ENCODE results near the gene TIE1. TPM values are rescaled to one million over a fixed set of nuclear protein-coding genes. Genes with fewer than 3 reads are reported as not detected.

Gene TIE1
- total and polyA plus RNA-seq, 2 of the 13 experiments (the other 11 are each of a cell fraction or from before 2014, with no cell fraction given) = 0.58 to 0.84 TPM

GRCh38 chr1:43348809-43349593 is 48.2 kb downstream of the TIE1 start (continued):
- peak; percentile 82 for TF ChIP-seq ZBTB43 (CRISPR knock-in tag; conservative IDR thresholded peaks at IDR 0.05)
- peak; percentile 72; the same call in 1 of the 2 replicates for TF ChIP-seq SRY (CRISPR knock-in tag; IDR thresholded peaks at IDR 0.05)
- TF ChIP-seq, protein P1, sequence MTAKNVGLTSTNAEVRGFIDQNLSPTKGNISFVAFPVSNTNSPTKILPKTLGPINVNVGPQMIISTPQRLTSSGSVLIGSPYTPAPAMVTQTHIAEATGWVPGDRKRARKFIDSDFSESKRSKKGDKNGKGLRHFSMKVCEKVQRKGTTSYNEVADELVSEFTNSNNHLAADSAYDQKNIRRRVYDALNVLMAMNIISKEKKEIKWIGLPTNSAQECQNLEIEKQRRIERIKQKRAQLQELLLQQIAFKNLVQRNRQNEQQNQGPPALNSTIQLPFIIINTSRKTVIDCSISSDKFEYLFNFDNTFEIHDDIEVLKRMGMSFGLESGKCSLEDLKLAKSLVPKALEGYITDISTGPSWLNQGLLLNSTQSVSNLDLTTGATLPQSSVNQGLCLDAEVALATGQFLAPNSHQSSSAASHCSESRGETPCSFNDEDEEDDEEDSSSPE (CRISPR knock-in tag; IDR thresholded peaks at IDR 0.05) = peak; percentile 70
- TF ChIP-seq LRRFIP1 (CRISPR knock-in tag; conservative IDR thresholded peaks at IDR 0.05) = no peak
- TF ChIP-seq JARID2 (CRISPR knock-in tag; IDR thresholded peaks at IDR 0.05; ENCODE audit: insufficient replicate concordance) = peak; percentile 34
- peak; percentile 73; the same call in 1 of the 2 replicates for TF ChIP-seq NKX3-1 (CRISPR knock-in tag; IDR thresholded peaks at IDR 0.05)
- TF ChIP-seq KLF11 (CRISPR knock-in tag; IDR thresholded peaks at IDR 0.05) = peak; percentile 17; the same call in 1 of the 2 replicates
- TF ChIP-seq RFXANK (CRISPR knock-in tag; IDR thresholded peaks at IDR 0.05) = no peak
- TF ChIP-seq HMGA1 (CRISPR knock-in tag; conservative IDR thresholded peaks at IDR 0.05) = no peak
- TF ChIP-seq BCL6 (CRISPR knock-in tag; IDR thresholded peaks at IDR 0.05) = peak; percentile 37; the same call in 1 of the 2 replicates
- no peak for TF ChIP-seq ZNF292 (CRISPR knock-in tag; IDR thresholded peaks at IDR 0.05; ENCODE audit: borderline replicate concordance, low read depth)
- peak; percentile 47 for TF ChIP-seq ISL2 (CRISPR knock-in tag; IDR thresholded peaks at IDR 0.05)
- no peak for TF ChIP-seq ZNF180 (CRISPR knock-in tag; IDR thresholded peaks at IDR 0.05; ENCODE audit: borderline replicate concordance, low read depth)
- TF ChIP-seq, protein P2, sequence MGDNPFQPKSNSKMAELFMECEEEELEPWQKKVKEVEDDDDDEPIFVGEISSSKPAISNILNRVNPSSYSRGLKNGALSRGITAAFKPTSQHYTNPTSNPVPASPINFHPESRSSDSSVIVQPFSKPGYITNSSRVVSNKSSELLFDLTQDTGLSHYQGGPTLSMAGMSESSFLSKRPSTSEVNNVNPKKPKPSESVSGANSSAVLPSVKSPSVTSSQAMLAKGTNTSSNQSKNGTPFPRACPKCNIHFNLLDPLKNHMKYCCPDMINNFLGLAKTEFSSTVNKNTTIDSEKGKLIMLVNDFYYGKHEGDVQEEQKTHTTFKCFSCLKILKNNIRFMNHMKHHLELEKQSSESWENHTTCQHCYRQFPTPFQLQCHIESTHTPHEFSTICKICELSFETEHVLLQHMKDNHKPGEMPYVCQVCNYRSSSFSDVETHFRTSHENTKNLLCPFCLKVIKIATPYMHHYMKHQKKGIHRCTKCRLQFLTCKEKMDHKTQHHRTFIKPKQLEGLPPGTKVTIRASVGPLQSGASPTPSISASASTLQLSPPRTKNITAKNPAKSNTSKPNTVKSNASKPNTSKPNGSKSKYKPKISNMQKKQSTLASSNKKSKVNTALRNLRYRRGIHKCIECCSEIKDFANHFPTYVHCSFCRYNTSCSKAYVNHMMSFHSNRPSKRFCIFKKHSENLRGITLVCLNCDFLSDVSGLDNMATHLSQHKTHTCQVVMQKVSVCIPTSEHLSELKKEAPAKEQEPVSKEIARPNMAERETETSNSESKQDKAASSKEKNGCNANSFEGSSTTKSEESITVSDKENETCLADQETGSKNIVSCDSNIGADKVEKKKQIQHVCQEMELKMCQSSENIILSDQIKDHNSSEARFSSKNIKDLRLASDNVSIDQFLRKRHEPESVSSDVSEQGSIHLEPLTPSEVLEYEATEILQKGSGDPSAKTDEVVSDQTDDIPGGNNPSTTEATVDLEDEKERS (CRISPR knock-in tag; IDR thresholded peaks at IDR 0.05) = no peak
- peak; percentile 87 for TF ChIP-seq RNF2 (conservative IDR thresholded peaks at IDR 0.05; ENCODE audit: low read depth)
- peak; percentile 42 for TF ChIP-seq MEIS1 (CRISPR knock-in tag; IDR thresholded peaks at IDR 0.05; ENCODE audit: borderline replicate concordance)
- TF ChIP-seq ZNF629 (CRISPR knock-in tag; conservative IDR thresholded peaks at IDR 0.05) = peak; percentile 46; the same call in 1 of the 2 replicates
- peak; percentile 45; the same call in 1 of the 2 replicates for TF ChIP-seq ZNF264 (CRISPR knock-in tag; IDR thresholded peaks at IDR 0.05)

All from HepG2 (cell line).